Glutamatergic neuron (in vitro differentiated cells): Measurements from ENCODE around the gene NAGPA. TPM values are rescaled to one million over a fixed set of nuclear protein-coding genes. Genes with fewer than 3 reads are reported as not detected.
A peak's percentile ranks its signal among the peaks of the same experiment; 100 is the strongest.

ENCODE experiments used
- DNase-seq: peaks from one replicate; pipeline ENCODE4 v3.0.0; 2022
- H3K27ac Mint-ChIP-seq: one replicate; pipeline ENCODE4 v1.8.0; 2020; ENCODE audit warnings: mild to moderate bottlenecking, mixed read lengths, inconsistent platforms; ENCODE audit not compliant: unreplicated experiment
- H3K27me3 Mint-ChIP-seq: one replicate; pipeline ENCODE4 v1.8.0; 2020; ENCODE audit warnings: mild to moderate bottlenecking, moderate library complexity, mixed read lengths, inconsistent platforms; ENCODE audit not compliant: unreplicated experiment
- H3K36me3 Mint-ChIP-seq: one replicate; pipeline ENCODE4 v1.8.0; 2020; ENCODE audit warnings: mild to moderate bottlenecking, mixed read lengths, inconsistent platforms; ENCODE audit not compliant: unreplicated experiment
- H3K4me1 Mint-ChIP-seq: one replicate; pipeline ENCODE4 v1.8.0; 2020; ENCODE audit warnings: mild to moderate bottlenecking, low read depth, mixed read lengths, inconsistent platforms; ENCODE audit not compliant: unreplicated experiment
- H3K4me3 Mint-ChIP-seq: one replicate; pipeline ENCODE4 v1.8.0; 2020; ENCODE audit warnings: mild to moderate bottlenecking, mixed read lengths, inconsistent platforms; ENCODE audit not compliant: unreplicated experiment
- H3K9me3 Mint-ChIP-seq: one replicate; pipeline ENCODE4 v1.8.0; 2020; ENCODE audit warnings: mild to moderate bottlenecking, moderate library complexity, mixed read lengths, inconsistent platforms; ENCODE audit not compliant: unreplicated experiment
- total RNA-seq: library from RNA; stranded (reverse); fragmentation: NEBNext Ultra II Directional; extraction: Animal tissue kit (Norgen Biotek cat#: 25700); gene quantifications from one replicate; pipeline ENCODE4 v1.2.1, GENCODE V29; 2021; ENCODE audit not compliant: unreplicated experiment
- TF ChIP-seq, protein P1 (sequence below): fragments of 200-600 bp; sonication (generic); IDR thresholded peaks from one replicate; pipeline ENCODE4 v1.5.0; 2021; ENCODE audit not compliant: partially characterized antibody, unreplicated experiment

The NAGPA gene
- total RNA-seq, 1 donor from 2014 or later: 9.7 TPM

DNA sequence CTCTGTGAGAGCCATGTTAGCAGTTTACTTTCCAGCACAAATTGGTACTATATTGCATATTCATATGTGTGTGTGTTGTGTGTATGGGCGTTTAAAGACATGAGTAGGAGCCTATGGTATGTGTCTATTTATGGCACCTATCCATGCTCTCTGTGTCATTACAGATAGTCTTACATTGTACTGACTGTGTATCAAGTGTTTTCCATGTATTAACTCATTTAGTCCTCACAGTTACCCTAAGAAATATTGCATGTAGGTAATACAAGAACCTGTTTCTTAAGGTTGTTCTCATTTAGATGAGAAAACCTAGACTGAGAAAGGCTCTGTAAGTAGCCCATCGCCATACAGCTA, 39.5 kb upstream of the NAGPA start:
- no peak overlapping the region for H3K27ac Mint-ChIP-seq
- TF ChIP-seq, protein P1, sequence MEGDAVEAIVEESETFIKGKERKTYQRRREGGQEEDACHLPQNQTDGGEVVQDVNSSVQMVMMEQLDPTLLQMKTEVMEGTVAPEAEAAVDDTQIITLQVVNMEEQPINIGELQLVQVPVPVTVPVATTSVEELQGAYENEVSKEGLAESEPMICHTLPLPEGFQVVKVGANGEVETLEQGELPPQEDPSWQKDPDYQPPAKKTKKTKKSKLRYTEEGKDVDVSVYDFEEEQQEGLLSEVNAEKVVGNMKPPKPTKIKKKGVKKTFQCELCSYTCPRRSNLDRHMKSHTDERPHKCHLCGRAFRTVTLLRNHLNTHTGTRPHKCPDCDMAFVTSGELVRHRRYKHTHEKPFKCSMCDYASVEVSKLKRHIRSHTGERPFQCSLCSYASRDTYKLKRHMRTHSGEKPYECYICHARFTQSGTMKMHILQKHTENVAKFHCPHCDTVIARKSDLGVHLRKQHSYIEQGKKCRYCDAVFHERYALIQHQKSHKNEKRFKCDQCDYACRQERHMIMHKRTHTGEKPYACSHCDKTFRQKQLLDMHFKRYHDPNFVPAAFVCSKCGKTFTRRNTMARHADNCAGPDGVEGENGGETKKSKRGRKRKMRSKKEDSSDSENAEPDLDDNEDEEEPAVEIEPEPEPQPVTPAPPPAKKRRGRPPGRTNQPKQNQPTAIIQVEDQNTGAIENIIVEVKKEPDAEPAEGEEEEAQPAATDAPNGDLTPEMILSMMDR: no peak
- H3K9me3 Mint-ChIP-seq: no peaks in the 10 kb centered on the region
- DNase-seq: no peak
- H3K4me1 Mint-ChIP-seq: peaks cover 2% of the 10 kb centered on the region
- no peaks in the 10 kb centered on the region for H3K36me3 Mint-ChIP-seq
- H3K27me3 Mint-ChIP-seq: peaks cover 3% of the 10 kb centered on the region
- H3K4me3 Mint-ChIP-seq: peak overlapping the region; percentile 79

DNA sequence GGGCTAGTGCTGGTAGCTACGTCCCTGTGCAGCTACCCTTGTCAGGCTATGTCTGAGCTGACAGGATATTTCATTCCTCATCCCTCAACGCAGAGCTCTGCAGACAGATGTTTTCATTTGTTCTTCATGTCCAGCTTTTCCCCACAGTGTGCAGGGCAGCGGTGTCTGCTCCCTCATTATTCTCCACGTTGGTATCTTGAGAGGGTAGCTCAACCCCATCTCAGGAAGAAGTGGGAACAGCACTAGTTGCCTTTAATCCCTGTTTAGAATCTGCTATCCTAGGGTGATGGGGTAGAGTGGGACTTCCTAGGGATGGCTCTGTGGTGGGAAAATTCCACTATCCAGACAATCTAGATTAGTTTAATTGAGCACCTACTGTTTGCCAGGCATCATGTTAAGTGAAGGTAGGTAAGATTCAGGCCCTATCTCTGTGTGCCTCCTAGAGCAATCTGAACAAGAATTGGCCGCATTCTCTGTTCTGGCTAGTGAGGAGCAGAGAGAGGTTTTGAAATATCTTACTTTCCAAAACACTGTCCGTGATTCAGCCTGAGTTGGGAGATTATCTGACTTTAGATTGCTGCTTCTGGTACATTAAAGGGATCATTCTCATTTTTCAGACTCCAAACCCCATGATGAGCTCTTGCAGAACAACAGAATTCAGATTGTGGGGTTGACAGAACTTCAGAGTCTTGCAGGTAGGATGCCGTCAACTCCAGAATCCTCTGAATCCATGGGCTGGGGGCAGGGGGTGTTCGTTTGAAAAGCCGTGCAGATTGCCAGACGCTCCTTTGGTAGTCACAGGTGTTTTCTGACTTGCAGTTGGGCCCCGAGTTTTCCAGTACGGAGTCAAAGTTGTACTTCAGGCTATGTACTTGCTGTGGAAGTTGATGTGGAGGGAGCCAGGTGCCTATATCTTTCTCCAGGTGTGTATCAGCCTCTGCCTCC, 38.9 kb upstream of the NAGPA start:
- DNase-seq: no peak
- Mint-ChIP-seq H3K4me3 (peak overlapping the region; percentile 96), H3K27ac (peak overlapping the region; percentile 96), H3K4me1 (peaks cover 2% of the 10 kb centered on the region), H3K36me3 (no peaks in the 10 kb centered on the region), H3K9me3 (peaks cover 2% of the 10 kb centered on the region), H3K27me3 (peaks cover 3% of the 10 kb centered on the region)
- TF ChIP-seq, protein P1: no peak

DNA sequence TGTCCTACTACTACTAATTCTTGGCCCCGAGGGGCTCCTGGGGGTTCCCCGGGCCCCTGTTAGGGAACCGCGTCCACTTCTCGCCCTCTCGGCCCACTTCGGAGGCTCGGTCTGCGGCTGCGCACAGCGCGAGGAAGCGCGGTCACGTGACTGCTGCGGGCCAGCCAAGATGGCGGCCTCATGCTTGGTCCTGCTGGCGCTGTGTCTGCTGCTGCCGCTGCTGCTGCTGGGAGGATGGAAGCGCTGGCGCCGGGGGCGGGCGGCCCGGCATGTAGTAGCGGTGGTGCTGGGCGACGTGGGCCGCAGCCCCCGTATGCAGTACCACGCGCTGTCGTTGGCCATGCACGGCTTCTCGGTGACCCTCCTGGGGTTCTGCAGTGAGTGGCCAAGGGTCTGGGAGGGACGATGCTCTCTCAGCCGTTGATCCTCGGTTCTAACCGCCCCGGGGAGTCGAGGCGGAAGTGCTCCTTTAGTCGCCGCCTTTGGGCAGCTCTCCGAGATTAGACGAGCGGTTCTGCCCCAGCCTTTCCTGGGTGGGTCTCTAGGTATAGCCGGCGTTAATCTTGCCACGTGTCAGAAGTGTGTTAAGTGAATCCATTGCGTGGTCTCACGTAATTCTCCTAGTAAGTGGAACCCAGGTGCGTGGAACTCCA, 38.1 kb upstream of the NAGPA start, which contains the start of gene ALG1:
Gene ALG1, plus strand, starts transcription at position 163 of the 653 bp plus-strand sequence. Its CDS starts 7 bp downstream, at position 170.
- H3K27me3 Mint-ChIP-seq: peaks cover 3% of the 10 kb centered on the region
- peaks cover 2% of the 10 kb centered on the region for H3K9me3 Mint-ChIP-seq
- peaks cover 2% of the 10 kb centered on the region for H3K4me1 Mint-ChIP-seq
- DNase-seq: peak; percentile 92
- TF ChIP-seq, protein P1: no peak
- H3K27ac Mint-ChIP-seq: peak within 1 kb of the TSS; percentile 96
- no peaks in the 10 kb centered on the region for H3K36me3 Mint-ChIP-seq
- H3K4me3 Mint-ChIP-seq: peak within 1 kb of the TSS; percentile 96

DNA sequence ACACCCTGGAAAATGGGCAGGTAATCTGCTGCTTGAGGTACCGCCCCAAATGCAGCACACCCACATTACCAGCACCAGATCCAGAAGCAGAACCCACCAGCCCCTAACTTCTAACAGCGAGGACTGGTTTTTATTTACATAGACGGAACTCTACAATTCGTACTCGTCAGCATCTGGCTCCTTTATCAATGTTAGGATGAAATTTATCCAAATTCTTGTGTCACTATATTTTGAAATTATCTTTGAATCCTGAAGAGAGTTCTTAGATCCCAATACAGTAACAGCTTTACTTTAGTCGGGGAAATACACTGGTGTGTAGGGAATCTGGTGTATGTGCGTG, 37.6 kb upstream of the NAGPA start:
- no peak for DNase-seq
- peak overlapping the region; percentile 96 for H3K4me3 Mint-ChIP-seq
- no peaks in the 10 kb centered on the region for H3K36me3 Mint-ChIP-seq
- H3K27me3 Mint-ChIP-seq: peaks cover 3% of the 10 kb centered on the region
- peaks cover 2% of the 10 kb centered on the region for H3K9me3 Mint-ChIP-seq
- TF ChIP-seq, protein P1: no peak
- peak overlapping the region; percentile 96 for H3K27ac Mint-ChIP-seq
- peaks cover 2% of the 10 kb centered on the region for H3K4me1 Mint-ChIP-seq
